MCF 10A (cell line): Measurements from ENCODE around the gene HSPA12A. TPM values are rescaled to one million over a fixed set of nuclear protein-coding genes. Genes with fewer than 3 reads are reported as not detected.

Experiments
- BruUV-seq: library from RNA; stranded (reverse); fragments of 400-500 nt; replicated peaks from 2 replicates; lab custom pipeline; 2021; lab: Mats Ljungman, UMichigan
- CTCF ChIA-PET: fragments of 300-600 bp; sonication (Branson Sonifier 250); formaldehyde crosslinking; extraction: SDS; loops from one replicate; lab custom pipeline; 2021; ENCODE audit warnings: antibody characterized with exemption, inconsistent platforms; lab: Yijun Ruan, JAX
- POLR2A ChIA-PET: fragments of 300-600, 350-650 bp; sonication (Branson Sonifier 250); formaldehyde crosslinking; extraction: SDS; loops from one replicate; lab custom pipeline; 2020; ENCODE audit warnings: antibody characterized with exemption, inconsistent platforms; lab: Yijun Ruan, JAX
- DNase-seq: peaks from one replicate; pipeline ENCODE4 v3.0.0-alpha.2; 2018; ENCODE audit not compliant: unreplicated experiment
- H3K27ac Mint-ChIP-seq: one replicate; pipeline ENCODE4 v1.8.0; 2022; ENCODE audit warnings: mild to moderate bottlenecking, low read depth, mixed read lengths; ENCODE audit not compliant: unreplicated experiment
- H3K27me3 Mint-ChIP-seq: one replicate; pipeline ENCODE4 v1.8.0; 2022; ENCODE audit warnings: mixed read lengths; ENCODE audit not compliant: insufficient read depth, unreplicated experiment
- H3K36me3 Mint-ChIP-seq: one replicate; pipeline ENCODE4 v1.8.0; 2022; ENCODE audit warnings: mild to moderate bottlenecking, moderate library complexity, mixed read lengths; ENCODE audit not compliant: insufficient read depth, unreplicated experiment
- H3K4me1 Mint-ChIP-seq: one replicate; pipeline ENCODE4 v1.8.0; 2022; ENCODE audit warnings: mixed read lengths; ENCODE audit not compliant: insufficient read depth, unreplicated experiment
- H3K4me3 Mint-ChIP-seq: one replicate; pipeline ENCODE4 v1.8.0; 2022; ENCODE audit warnings: mild to moderate bottlenecking, moderate library complexity, mixed read lengths; ENCODE audit not compliant: unreplicated experiment
- H3K9me3 Mint-ChIP-seq: one replicate; pipeline ENCODE4 v1.8.0; 2022; ENCODE audit warnings: mixed read lengths; ENCODE audit not compliant: unreplicated experiment
- intact Hi-C: fragments of 100-400 bp; cut with micrococcal nuclease; formaldehyde crosslinking; loops from 2 replicates; pipeline ENCODE4 v1.14.1; 2022
- total RNA-seq: library from RNA; stranded (reverse); gene quantifications from 2 replicates; pipeline ENCODE4 v1.2.3, GENCODE V29; 2022
- TF ChIP-seq, protein P1 (sequence below): fragments of 200-600 bp; IDR thresholded peaks from one replicate; pipeline ENCODE4 v1.8.0; 2022; ENCODE audit warnings: antibody characterized with exemption, mild to moderate bottlenecking; ENCODE audit not compliant: unreplicated experiment

The HSPA12A gene
- total RNA-seq, 1 experiment from 2014 or later, result 9.1 TPM

DNA sequence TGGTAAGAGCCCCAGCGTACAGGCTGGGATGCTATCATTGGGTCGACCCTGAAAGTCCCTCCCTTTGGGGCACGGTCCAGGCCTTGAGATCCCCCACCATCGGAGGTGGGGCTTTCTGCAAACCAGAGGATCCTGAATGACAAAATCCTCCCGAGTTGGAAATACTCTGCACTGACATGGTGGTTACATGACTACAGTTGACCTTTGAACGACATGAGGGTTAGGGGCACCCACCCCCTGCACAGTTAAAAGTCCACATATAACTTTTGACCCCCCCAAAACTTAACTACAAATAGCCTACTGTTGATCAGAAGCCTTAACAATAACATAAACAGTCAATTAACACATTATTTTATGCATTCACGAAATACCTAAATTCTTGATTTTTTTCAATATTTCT is 13.1 kb downstream of the HSPA12A start:
- DNase-seq, result no peak
- POLR2A ChIA-PET, result no interaction called here
- CTCF ChIA-PET, result no interaction called here
- H3K9me3 Mint-ChIP-seq, result no peaks in the 10 kb centered on the region
- BruUV-seq, result no TSS peak
- H3K27ac Mint-ChIP-seq, result no peak overlapping the region
- TF ChIP-seq, protein P1, sequence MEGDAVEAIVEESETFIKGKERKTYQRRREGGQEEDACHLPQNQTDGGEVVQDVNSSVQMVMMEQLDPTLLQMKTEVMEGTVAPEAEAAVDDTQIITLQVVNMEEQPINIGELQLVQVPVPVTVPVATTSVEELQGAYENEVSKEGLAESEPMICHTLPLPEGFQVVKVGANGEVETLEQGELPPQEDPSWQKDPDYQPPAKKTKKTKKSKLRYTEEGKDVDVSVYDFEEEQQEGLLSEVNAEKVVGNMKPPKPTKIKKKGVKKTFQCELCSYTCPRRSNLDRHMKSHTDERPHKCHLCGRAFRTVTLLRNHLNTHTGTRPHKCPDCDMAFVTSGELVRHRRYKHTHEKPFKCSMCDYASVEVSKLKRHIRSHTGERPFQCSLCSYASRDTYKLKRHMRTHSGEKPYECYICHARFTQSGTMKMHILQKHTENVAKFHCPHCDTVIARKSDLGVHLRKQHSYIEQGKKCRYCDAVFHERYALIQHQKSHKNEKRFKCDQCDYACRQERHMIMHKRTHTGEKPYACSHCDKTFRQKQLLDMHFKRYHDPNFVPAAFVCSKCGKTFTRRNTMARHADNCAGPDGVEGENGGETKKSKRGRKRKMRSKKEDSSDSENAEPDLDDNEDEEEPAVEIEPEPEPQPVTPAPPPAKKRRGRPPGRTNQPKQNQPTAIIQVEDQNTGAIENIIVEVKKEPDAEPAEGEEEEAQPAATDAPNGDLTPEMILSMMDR, result no peak
- no peaks in the 10 kb centered on the region for H3K4me1 Mint-ChIP-seq
- no peaks in the 10 kb centered on the region for H3K27me3 Mint-ChIP-seq
- intact Hi-C loops, result no loop called here
- H3K36me3 Mint-ChIP-seq, result peaks cover 6% of the 10 kb centered on the region
- H3K4me3 Mint-ChIP-seq, result no peak overlapping the region

DNA sequence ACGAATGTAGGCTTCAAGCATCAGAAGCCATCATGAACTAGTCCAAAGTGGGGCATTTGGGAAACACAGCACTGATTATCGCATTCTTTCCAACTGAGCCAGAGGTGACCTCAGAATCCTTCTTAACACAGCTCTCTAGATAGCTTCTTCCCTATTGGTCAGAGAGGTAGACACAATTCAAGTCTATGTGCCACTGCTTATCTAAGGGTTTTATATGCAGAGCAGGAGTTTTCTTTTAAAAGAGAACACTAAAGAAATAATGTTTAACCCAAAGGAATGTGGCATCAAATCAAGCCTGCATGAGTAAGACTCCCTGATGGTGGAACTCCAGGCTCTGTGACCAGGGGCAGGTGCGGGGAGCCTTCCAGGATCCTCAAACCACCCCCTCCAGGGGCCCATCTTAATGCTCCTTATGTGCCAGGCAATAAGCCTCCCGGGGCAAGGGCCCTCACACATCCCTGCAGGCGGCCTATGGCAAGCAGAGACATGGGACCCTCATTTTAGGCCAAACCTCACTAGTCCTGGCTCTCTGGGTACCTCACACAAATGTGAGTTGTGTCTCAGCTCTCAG is 13.8 kb downstream of the HSPA12A start:
- ChIA-PET CTCF (interaction anchor here (0.5 to 1.8 kb wide), 5 partner anchors 33 to 768 kb away, joined by 3 to 4 read pairs (median 4); no protein-coding TSS in a partner anchor), POLR2A (no interaction called here)
- DNase-seq, result no peak
- no TSS peak for BruUV-seq
- intact Hi-C loops, result no loop called here
- Mint-ChIP-seq H3K4me1 (no peaks in the 10 kb centered on the region), H3K9me3 (no peaks in the 10 kb centered on the region), H3K27ac (no peak overlapping the region), H3K4me3 (no peak overlapping the region), H3K36me3 (peaks cover 6% of the 10 kb centered on the region), H3K27me3 (no peaks in the 10 kb centered on the region)
- TF ChIP-seq, protein P1, result no peak

DNA sequence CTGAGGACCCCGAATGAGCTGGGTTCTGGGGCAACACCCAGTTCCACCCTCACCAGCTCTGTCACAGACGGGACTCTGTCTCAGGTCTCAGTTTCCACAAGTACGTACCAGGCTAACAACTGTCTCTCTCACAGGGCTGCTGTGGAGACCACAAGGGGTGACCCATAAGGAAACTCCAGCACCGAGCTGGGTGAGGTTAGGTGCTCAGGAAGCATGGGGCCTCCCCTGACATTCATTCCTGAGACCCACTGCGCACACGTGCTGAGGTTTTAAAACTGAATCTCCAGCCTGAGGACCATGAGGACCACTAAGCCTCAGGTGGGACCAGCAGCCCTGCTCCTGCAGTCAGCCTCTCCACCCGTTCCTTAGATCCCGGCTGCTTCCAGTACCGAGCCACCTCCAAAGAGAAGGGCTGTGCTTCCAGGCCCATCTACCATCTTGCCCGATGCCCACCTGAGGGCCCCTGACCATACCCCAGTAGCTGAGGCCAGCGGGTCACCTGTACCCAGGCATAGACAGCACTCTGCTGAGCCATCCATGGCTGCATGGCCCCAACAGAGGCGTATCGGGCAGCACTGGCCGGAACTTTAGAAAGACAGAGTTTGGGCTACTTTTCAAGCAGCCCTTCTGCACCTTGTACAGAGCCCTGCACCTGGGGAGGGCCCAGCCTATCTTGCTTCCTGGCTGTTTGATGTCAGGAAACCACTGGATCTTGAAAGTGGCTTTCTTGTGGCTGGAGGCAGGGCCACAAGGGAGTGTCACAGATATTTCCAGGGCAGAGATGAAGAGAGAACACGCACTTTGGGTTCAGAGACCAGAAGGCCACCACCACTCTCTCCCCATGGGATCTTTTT is 18.7 kb downstream of the HSPA12A start:
- intact Hi-C loops, result no loop called here
- ChIA-PET CTCF (interaction anchor here (0.6 to 7.9 kb wide), 8 partner anchors 37 to 452 kb away, joined by 3 to 46 read pairs (median 4); no protein-coding TSS in a partner anchor), POLR2A (no interaction called here)
- Mint-ChIP-seq H3K27me3 (no peaks in the 10 kb centered on the region), H3K36me3 (peaks cover 13% of the 10 kb centered on the region), H3K4me1 (no peaks in the 10 kb centered on the region), H3K9me3 (no peaks in the 10 kb centered on the region), H3K4me3 (no peak overlapping the region), H3K27ac (no peak overlapping the region)
- BruUV-seq, result no TSS peak
- no peak for DNase-seq
- TF ChIP-seq, protein P1, result no peak

DNA sequence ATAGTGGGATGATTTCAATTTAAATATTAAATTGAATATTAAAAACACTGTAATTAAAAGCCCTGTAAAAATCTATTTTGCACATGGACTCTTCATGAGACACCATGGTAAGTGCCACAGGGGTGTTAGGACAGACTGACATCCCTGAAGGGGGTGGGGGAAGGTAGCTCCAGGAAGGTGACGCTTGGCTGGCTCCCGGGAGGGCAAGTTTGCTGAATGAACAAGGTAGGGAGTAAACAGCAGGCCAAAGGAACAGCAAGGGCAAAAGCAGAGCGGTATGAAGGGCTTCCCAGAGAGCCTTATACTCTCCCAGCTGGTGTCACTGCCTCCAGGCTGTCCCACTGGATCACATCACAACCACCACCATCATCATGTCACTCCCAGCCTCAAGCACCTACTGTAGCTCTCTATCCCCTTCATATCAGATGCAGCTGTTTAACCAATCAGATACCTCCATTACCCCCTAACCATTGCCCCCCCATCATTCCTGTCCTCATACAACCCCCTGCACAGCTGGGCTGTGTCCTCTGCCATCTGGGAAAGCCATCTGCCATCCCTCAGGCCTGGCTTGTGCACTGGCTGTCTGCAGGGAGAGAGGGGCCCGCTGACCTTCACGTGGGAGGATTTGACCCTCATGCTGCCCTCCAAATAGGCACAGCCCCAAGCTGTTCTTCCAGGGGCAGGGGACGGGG is 19.5 kb downstream of the HSPA12A start:
- H3K9me3 Mint-ChIP-seq, result no peaks in the 10 kb centered on the region
- BruUV-seq, result no TSS peak
- no peaks in the 10 kb centered on the region for H3K27me3 Mint-ChIP-seq
- no peak overlapping the region for H3K27ac Mint-ChIP-seq
- intact Hi-C loops, result no loop called here
- POLR2A ChIA-PET, result no interaction called here
- DNase-seq, result no peak
- TF ChIP-seq, protein P1, result no peak
- peaks cover 13% of the 10 kb centered on the region for H3K36me3 Mint-ChIP-seq
- H3K4me3 Mint-ChIP-seq, result no peak overlapping the region
- CTCF ChIA-PET, result interaction anchor here (0.6 to 7.9 kb wide), 5 partner anchors 36 to 452 kb away, joined by 3 to 46 read pairs (median 4); no protein-coding TSS in a partner anchor
- no peaks in the 10 kb centered on the region for H3K4me1 Mint-ChIP-seq
